GM12891 (cell line): ENCODE results near the gene PKNOX2.

Source experiments
- PAX5 ChIP-seq: IDR thresholded peaks from 2 replicates; pipeline ENCODE4 v1.6.1; 2011; ENCODE audit warnings: low read length, moderate library complexity, mild to moderate bottlenecking; ENCODE audit not compliant: insufficient read depth, severe bottlenecking
- POLR2A ChIP-seq: IDR thresholded peaks from 2 replicates; pipeline ENCODE4 v1.6.1; 2011; ENCODE audit warnings: low read depth, low read length, control low read depth
- POLR2AphosphoS5 ChIP-seq: IDR thresholded peaks from 2 replicates; pipeline ENCODE4 v1.6.1; 2011; ENCODE audit warnings: low read depth, low read length, control low read depth
- POU2F2 ChIP-seq: IDR thresholded peaks from 2 replicates; pipeline ENCODE4 v1.6.1; 2011; ENCODE audit warnings: low read depth, mild to moderate bottlenecking, control low read depth, low read length, moderate library complexity
- SPI1 ChIP-seq: IDR thresholded peaks from 2 replicates; pipeline ENCODE4 v1.6.1; 2011; ENCODE audit warnings: low read depth, low read length, control low read depth
- TAF1 ChIP-seq: IDR thresholded peaks from 2 replicates; pipeline ENCODE4 v1.6.1; 2011; ENCODE audit warnings: low read depth, low read length, control low read depth

- TF ChIP-seq POLR2A (no peak), SPI1 (no peak), POLR2AphosphoS5 (no peak), TAF1 (no peak), POU2F2 (no peak), PAX5 (no peak)
Measured at GRCh38 chr11:125347261-125347585, 182.7 kb downstream of the PKNOX2 start.
